Mesothelial cell of epicardium (in vitro differentiated cells): ENCODE results near the gene IGIP. TPM values are rescaled to one million over a fixed set of nuclear protein-coding genes. Genes with fewer than 3 reads are reported as not detected.

ENCODE experiments used
- DNase-seq, 2 experiments: peaks; one replicate each; pipeline ENCODE4 v3.0.0; 2021; ENCODE audit warnings: low spot score in 2 of 2; ENCODE audit not compliant: unreplicated experiment in 2 of 2
- H3K27ac Mint-ChIP-seq: 2 replicates; pipeline ENCODE4 v1.8.0; 2021; ENCODE audit warnings: mixed read lengths
- H3K27me3 Mint-ChIP-seq: 2 replicates; pipeline ENCODE4 v1.8.0; 2021; ENCODE audit warnings: low read depth, mixed read lengths
- H3K36me3 Mint-ChIP-seq: 2 replicates; pipeline ENCODE4 v1.8.0; 2021; ENCODE audit warnings: mixed read lengths
- H3K4me1 Mint-ChIP-seq: 2 replicates; pipeline ENCODE4 v1.8.0; 2021; ENCODE audit warnings: mixed read lengths
- H3K4me3 Mint-ChIP-seq: 2 replicates; pipeline ENCODE4 v1.8.0; 2021; ENCODE audit warnings: mild to moderate bottlenecking, moderate library complexity, mixed read lengths
- H3K9me3 Mint-ChIP-seq: 2 replicates; pipeline ENCODE4 v1.8.0; 2021; ENCODE audit warnings: mixed read lengths
- CTCF ChIP-seq: fragments of 200-600 bp; sonication (generic); IDR thresholded peaks from one replicate; pipeline ENCODE4 v1.5.0; 2021; ENCODE audit warnings: antibody characterized with exemption; ENCODE audit not compliant: unreplicated experiment
- total RNA-seq: library from RNA; stranded (reverse); gene quantifications from 3 replicates; pipeline ENCODE4 v1.2.1, GENCODE V29; 2021

IGIP gene
- total RNA-seq, 1 donor from 2014 or later: 2.8 TPM

DNA sequence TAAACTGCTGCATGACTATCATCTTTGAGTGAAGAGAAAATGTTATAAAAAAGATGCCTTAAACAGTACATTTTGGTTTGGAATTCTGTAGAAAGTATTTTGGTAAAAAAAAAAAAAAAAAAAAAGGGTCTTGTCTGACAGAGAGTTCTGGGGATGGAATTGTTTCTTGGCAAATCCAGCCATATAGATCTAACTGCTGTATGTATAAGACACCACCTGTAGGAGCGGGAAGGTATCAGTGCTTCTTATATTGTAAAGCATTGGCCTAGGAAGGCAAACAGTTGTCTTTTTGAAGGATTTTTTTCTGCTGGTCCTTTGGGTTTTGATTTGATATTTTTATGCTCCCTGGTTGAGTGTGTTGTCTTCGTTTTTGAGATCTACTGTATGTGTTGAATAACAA, 9.0 kb upstream of the IGIP start:
- H3K27me3 Mint-ChIP-seq: peaks cover 28% of the 10 kb centered on the region
- H3K36me3 Mint-ChIP-seq: no peaks in the 10 kb centered on the region
- no peak overlapping the region for H3K27ac Mint-ChIP-seq
- no peak for TF ChIP-seq CTCF
- H3K4me1 Mint-ChIP-seq: peaks cover 47% of the 10 kb centered on the region
- H3K4me3 Mint-ChIP-seq: no peak overlapping the region
- H3K9me3 Mint-ChIP-seq: no peaks in the 10 kb centered on the region
- no peak for DNase-seq

DNA sequence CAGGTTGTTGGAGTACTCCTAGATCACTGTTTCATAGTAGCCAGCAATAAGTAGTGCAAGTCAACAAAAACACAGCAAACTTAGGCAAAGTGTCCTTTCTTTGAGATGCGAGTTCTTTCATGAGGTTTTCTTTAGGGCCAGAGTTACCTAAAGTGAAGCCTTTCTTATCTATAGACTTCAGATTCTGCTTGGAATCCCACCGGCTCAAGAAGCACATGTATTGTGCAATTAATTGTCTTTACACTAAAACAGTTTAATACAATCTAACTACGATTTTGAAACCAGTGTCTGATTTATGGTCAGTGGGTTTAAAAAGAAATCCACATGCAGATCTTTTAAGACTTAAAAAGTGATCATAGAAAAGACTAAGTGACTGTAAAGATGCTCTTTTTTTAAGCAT, 8.2 kb upstream of the IGIP start:
- Mint-ChIP-seq H3K36me3 (no peaks in the 10 kb centered on the region), H3K27ac (no peak overlapping the region), H3K4me3 (no peak overlapping the region), H3K4me1 (peaks cover 47% of the 10 kb centered on the region), H3K27me3 (peaks cover 23% of the 10 kb centered on the region), H3K9me3 (no peaks in the 10 kb centered on the region)
- no peak for DNase-seq
- no peak for TF ChIP-seq CTCF

DNA sequence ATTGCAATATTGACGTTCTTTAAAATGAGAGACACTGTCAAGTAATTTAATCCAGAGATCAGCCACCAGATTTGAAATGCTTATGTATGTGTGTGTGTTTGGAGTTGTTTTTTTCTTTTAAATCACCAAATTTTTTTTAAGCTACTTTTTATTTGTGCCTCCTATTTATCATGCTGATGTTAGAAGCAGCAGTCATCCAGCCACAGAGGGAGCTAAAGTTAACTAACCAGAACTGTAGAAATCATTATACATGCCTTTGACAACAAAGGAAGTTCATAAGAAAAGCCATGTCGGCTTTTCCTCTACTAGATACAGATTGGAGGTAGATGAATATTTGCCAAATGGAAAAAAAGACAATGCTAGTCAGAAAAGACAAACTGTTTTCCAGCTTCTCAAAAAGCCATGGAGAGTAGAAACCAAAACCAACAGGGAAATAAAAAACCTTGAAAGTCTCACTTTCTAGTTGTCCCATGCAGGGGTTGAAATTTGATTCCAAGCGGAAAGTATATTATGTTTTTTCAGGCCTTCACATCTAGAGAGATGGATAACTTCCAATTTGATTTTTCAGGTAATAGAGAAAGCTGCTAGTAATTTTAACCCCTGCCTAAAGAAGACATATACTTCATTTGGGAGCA, 7.3 kb upstream of the IGIP start:
- no peak for DNase-seq
- H3K27ac Mint-ChIP-seq: no peak overlapping the region
- H3K36me3 Mint-ChIP-seq: no peaks in the 10 kb centered on the region
- TF ChIP-seq CTCF: no peak
- H3K4me3 Mint-ChIP-seq: no peak overlapping the region
- H3K9me3 Mint-ChIP-seq: no peaks in the 10 kb centered on the region
- peaks cover 40% of the 10 kb centered on the region for H3K4me1 Mint-ChIP-seq
- H3K27me3 Mint-ChIP-seq: peaks cover 14% of the 10 kb centered on the region

- Mint-ChIP-seq H3K4me3 (no peak overlapping the region), H3K9me3 (no peaks in the 10 kb centered on the region), H3K4me1 (no peaks in the 10 kb centered on the region), H3K27ac (no peak overlapping the region), H3K36me3 (no peaks in the 10 kb centered on the region), H3K27me3 (peaks cover 25% of the 10 kb centered on the region)
- DNase-seq: no peak
- no peak for TF ChIP-seq CTCF
Observed at GRCh38 chr5:140126315-140127012, 727 bp downstream of the IGIP start.

DNA sequence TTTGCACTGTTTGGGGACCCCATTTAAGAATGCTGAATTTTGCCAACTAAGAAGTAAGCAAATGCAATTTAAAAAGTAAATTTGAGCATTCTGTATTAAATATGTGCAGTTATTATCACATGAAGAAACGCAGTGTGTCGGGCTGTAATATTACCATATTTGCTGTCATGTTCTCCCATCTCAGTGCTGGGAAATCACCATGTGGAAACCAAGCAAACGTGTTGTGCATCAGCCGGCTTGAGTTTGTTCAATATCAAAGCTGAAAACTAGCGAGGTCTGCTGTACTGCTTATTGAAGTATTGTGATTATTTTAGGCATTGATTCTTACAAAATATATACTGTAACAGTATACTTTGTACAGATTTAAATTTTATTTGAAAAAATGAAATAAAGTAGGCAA, 2.6 kb downstream of the IGIP start:
- Mint-ChIP-seq H3K4me3 (no peak overlapping the region), H3K4me1 (peaks cover 3% of the 10 kb centered on the region), H3K27ac (no peak overlapping the region), H3K9me3 (no peaks in the 10 kb centered on the region), H3K36me3 (no peaks in the 10 kb centered on the region), H3K27me3 (peaks cover 20% of the 10 kb centered on the region)
- DNase-seq: no peak
- no peak for TF ChIP-seq CTCF
